ENCODE data around the gene CTNNBL1.

Gene CTNNBL1

GRCh38 chr20:37790900-37791299 is 97.1 kb downstream of the CTNNBL1 start:
- H2BK5ac ChIP-seq (ENCODE audit: low read length): no peak overlapping the region
- H3K23ac ChIP-seq (ENCODE audit: low read length): no peak overlapping the region
- no peak overlapping the region for H3K9ac ChIP-seq (ENCODE audit: low read length)
- H2BK15ac ChIP-seq (replicated peaks; ENCODE audit: low read depth): no peak overlapping the region
- no peak for DNase-seq
- H3K36me3 ChIP-seq (ENCODE audit: control insufficient read depth, insufficient read depth, low read length): peaks cover 2% of the 10 kb centered on the region
- H3K4me3 ChIP-seq (ENCODE audit: low read length): no peak overlapping the region
- H3K4ac ChIP-seq (ENCODE audit: low read depth, low read length): no peak overlapping the region
- no peaks in the 10 kb centered on the region for H3K79me1 ChIP-seq (ENCODE audit: low read length)
- no peak overlapping the region for H3K27ac ChIP-seq (ENCODE audit: low read depth, low read length)
- H3K79me2 ChIP-seq (ENCODE audit: control insufficient read depth, insufficient read depth, low read length): no peaks in the 10 kb centered on the region
- no peak overlapping the region for H2BK120ac ChIP-seq (ENCODE audit: low read depth, low read length)
- H3K27me3 ChIP-seq (ENCODE audit: insufficient read depth, low read length, poor library complexity): no peaks in the 10 kb centered on the region
- no peak overlapping the region for H4K5ac ChIP-seq (ENCODE audit: low read length)
- no peak overlapping the region for H4K8ac ChIP-seq (ENCODE audit: low read depth, low read length)
- WGBS (ENCODE audit: extremely low coverage, insufficient coverage, low lambda C conversion rate): no CpG with 5 or more reads among the region's 1 CpG
- no peak overlapping the region for H3K18ac ChIP-seq (ENCODE audit: low read length)
- H3K56ac ChIP-seq (ENCODE audit: low read length): no peak overlapping the region
- H3K4me2 ChIP-seq (ENCODE audit: low read length): no peak overlapping the region
- no peaks in the 10 kb centered on the region for H3K4me1 ChIP-seq (ENCODE audit: control insufficient read depth, low read depth, low read length)
- H2AK5ac ChIP-seq (ENCODE audit: low read length): no peak overlapping the region

- Histone ChIP-seq H3K36me3 (ENCODE audit: control insufficient read depth, insufficient read depth, low read length) (no peaks in the 10 kb centered on the region), H4K8ac (ENCODE audit: low read depth, low read length) (no peak overlapping the region), H3K4me3 (ENCODE audit: low read length) (no peak overlapping the region), H3K27ac (ENCODE audit: low read depth, low read length) (no peak overlapping the region), H3K4ac (ENCODE audit: low read depth, low read length) (no peak overlapping the region), H3K4me1 (ENCODE audit: control insufficient read depth, low read depth, low read length) (no peaks in the 10 kb centered on the region), H3K18ac (ENCODE audit: low read length) (no peak overlapping the region), H3K56ac (ENCODE audit: low read length) (no peak overlapping the region), H2BK120ac (ENCODE audit: low read depth, low read length) (no peak overlapping the region), H2AK5ac (ENCODE audit: low read length) (no peak overlapping the region), H3K79me1 (ENCODE audit: low read length) (no peaks in the 10 kb centered on the region), H2BK5ac (ENCODE audit: low read length) (no peak overlapping the region), H3K79me2 (ENCODE audit: control insufficient read depth, insufficient read depth, low read length) (no peaks in the 10 kb centered on the region), H3K9ac (ENCODE audit: low read length) (no peak overlapping the region), H3K23ac (ENCODE audit: low read length) (no peak overlapping the region), H3K27me3 (ENCODE audit: insufficient read depth, low read length, poor library complexity) (no peaks in the 10 kb centered on the region), H3K4me2 (ENCODE audit: low read length) (no peak overlapping the region), H2BK15ac (replicated peaks; ENCODE audit: low read depth) (no peak overlapping the region), H4K5ac (ENCODE audit: low read length) (no peak overlapping the region)
- WGBS (ENCODE audit: extremely low coverage, insufficient coverage, low lambda C conversion rate): no CpG with 5 or more reads among the region's 4 CpGs
- DNase-seq: no peak
These were observed 102.3 kb downstream of the CTNNBL1 start for GRCh38 chr20:37796121-37796520.

GRCh38 chr20:37796733-37797132 is 102.9 kb downstream of the CTNNBL1 start:
- DNase-seq: no peak
- Histone ChIP-seq H2AK5ac (ENCODE audit: low read length) (no peak overlapping the region), H3K27ac (ENCODE audit: low read depth, low read length) (no peak overlapping the region), H3K79me2 (ENCODE audit: control insufficient read depth, insufficient read depth, low read length) (no peaks in the 10 kb centered on the region), H2BK15ac (replicated peaks; ENCODE audit: low read depth) (no peak overlapping the region), H2BK5ac (ENCODE audit: low read length) (no peak overlapping the region), H3K4me2 (ENCODE audit: low read length) (no peak overlapping the region), H3K36me3 (ENCODE audit: control insufficient read depth, insufficient read depth, low read length) (no peaks in the 10 kb centered on the region), H3K4me1 (ENCODE audit: control insufficient read depth, low read depth, low read length) (no peaks in the 10 kb centered on the region), H3K4ac (ENCODE audit: low read depth, low read length) (no peak overlapping the region), H4K8ac (ENCODE audit: low read depth, low read length) (no peak overlapping the region), H3K18ac (ENCODE audit: low read length) (no peak overlapping the region), H3K56ac (ENCODE audit: low read length) (no peak overlapping the region), H3K9ac (ENCODE audit: low read length) (no peak overlapping the region), H3K79me1 (ENCODE audit: low read length) (no peaks in the 10 kb centered on the region), H3K27me3 (ENCODE audit: insufficient read depth, low read length, poor library complexity) (no peaks in the 10 kb centered on the region), H4K5ac (ENCODE audit: low read length) (no peak overlapping the region), H2BK120ac (ENCODE audit: low read depth, low read length) (no peak overlapping the region), H3K4me3 (ENCODE audit: low read length) (no peak overlapping the region), H3K23ac (ENCODE audit: low read length) (no peak overlapping the region)
- no CpG with 5 or more reads among the region's 7 CpGs for WGBS (ENCODE audit: extremely low coverage, insufficient coverage, low lambda C conversion rate)

- Histone ChIP-seq H4K8ac (ENCODE audit: low read depth, low read length) (no peak overlapping the region), H3K27ac (ENCODE audit: low read depth, low read length) (no peak overlapping the region), H2BK120ac (ENCODE audit: low read depth, low read length) (no peak overlapping the region), H3K79me2 (ENCODE audit: control insufficient read depth, insufficient read depth, low read length) (no peaks in the 10 kb centered on the region), H3K23ac (ENCODE audit: low read length) (no peak overlapping the region), H2AK5ac (ENCODE audit: low read length) (no peak overlapping the region), H2BK5ac (ENCODE audit: low read length) (no peak overlapping the region), H4K5ac (ENCODE audit: low read length) (no peak overlapping the region), H3K27me3 (ENCODE audit: insufficient read depth, low read length, poor library complexity) (no peaks in the 10 kb centered on the region), H3K4ac (ENCODE audit: low read depth, low read length) (no peak overlapping the region), H3K18ac (ENCODE audit: low read length) (no peak overlapping the region), H3K4me2 (ENCODE audit: low read length) (no peak overlapping the region), H2BK15ac (replicated peaks; ENCODE audit: low read depth) (no peak overlapping the region), H3K56ac (ENCODE audit: low read length) (no peak overlapping the region), H3K4me1 (ENCODE audit: control insufficient read depth, low read depth, low read length) (no peaks in the 10 kb centered on the region), H3K9ac (ENCODE audit: low read length) (no peak overlapping the region), H3K36me3 (ENCODE audit: control insufficient read depth, insufficient read depth, low read length) (no peaks in the 10 kb centered on the region), H3K79me1 (ENCODE audit: low read length) (no peaks in the 10 kb centered on the region), H3K4me3 (ENCODE audit: low read length) (no peak overlapping the region)
- DNase-seq: no peak
- WGBS (ENCODE audit: extremely low coverage, insufficient coverage, low lambda C conversion rate): no CpG with 5 or more reads among the region's 4 CpGs
These were observed 103.9 kb downstream of the CTNNBL1 start for GRCh38 chr20:37797669-37798175.

- H3K18ac ChIP-seq (ENCODE audit: low read length): no peak overlapping the region
- H3K4me3 ChIP-seq (ENCODE audit: low read length): no peak overlapping the region
- H2AK5ac ChIP-seq (ENCODE audit: low read length): no peak overlapping the region
- no peak overlapping the region for H2BK120ac ChIP-seq (ENCODE audit: low read depth, low read length)
- H3K23ac ChIP-seq (ENCODE audit: low read length): no peak overlapping the region
- no peaks in the 10 kb centered on the region for H3K79me1 ChIP-seq (ENCODE audit: low read length)
- H3K4ac ChIP-seq (ENCODE audit: low read depth, low read length): no peak overlapping the region
- H4K8ac ChIP-seq (ENCODE audit: low read depth, low read length): no peak overlapping the region
- H3K56ac ChIP-seq (ENCODE audit: low read length): no peak overlapping the region
- no peaks in the 10 kb centered on the region for H3K36me3 ChIP-seq (ENCODE audit: control insufficient read depth, insufficient read depth, low read length)
- no peak overlapping the region for H2BK5ac ChIP-seq (ENCODE audit: low read length)
- DNase-seq: no peak
- no peaks in the 10 kb centered on the region for H3K79me2 ChIP-seq (ENCODE audit: control insufficient read depth, insufficient read depth, low read length)
- no peak overlapping the region for H3K4me2 ChIP-seq (ENCODE audit: low read length)
- H3K27me3 ChIP-seq (ENCODE audit: insufficient read depth, low read length, poor library complexity): no peaks in the 10 kb centered on the region
- no CpG with 5 or more reads among the region's 2 CpGs for WGBS (ENCODE audit: extremely low coverage, insufficient coverage, low lambda C conversion rate)
- no peak overlapping the region for H2BK15ac ChIP-seq (replicated peaks; ENCODE audit: low read depth)
- no peak overlapping the region for H3K27ac ChIP-seq (ENCODE audit: low read depth, low read length)
- H3K9ac ChIP-seq (ENCODE audit: low read length): no peak overlapping the region
- no peaks in the 10 kb centered on the region for H3K4me1 ChIP-seq (ENCODE audit: control insufficient read depth, low read depth, low read length)
- H4K5ac ChIP-seq (ENCODE audit: low read length): no peak overlapping the region
These were observed 104.5 kb downstream of the CTNNBL1 start for GRCh38 chr20:37798312-37798711.

GRCh38 chr20:37800618-37801017 is 106.8 kb downstream of the CTNNBL1 start:
- Histone ChIP-seq H3K4me2 (ENCODE audit: low read length) (no peak overlapping the region), H3K79me1 (ENCODE audit: low read length) (no peaks in the 10 kb centered on the region)
- WGBS (ENCODE audit: extremely low coverage, insufficient coverage, low lambda C conversion rate): no CpG with 5 or more reads among the region's 4 CpGs

More at GRCh38 chr20:37800618-37801017, 106.8 kb downstream of the CTNNBL1 start:
- DNase-seq: no peak
- Histone ChIP-seq H3K23ac (ENCODE audit: low read length) (no peak overlapping the region), H2BK15ac (replicated peaks; ENCODE audit: low read depth) (no peak overlapping the region), H4K8ac (ENCODE audit: low read depth, low read length) (no peak overlapping the region), H3K18ac (ENCODE audit: low read length) (no peak overlapping the region), H3K56ac (ENCODE audit: low read length) (no peak overlapping the region), H4K5ac (ENCODE audit: low read length) (no peak overlapping the region), H3K36me3 (ENCODE audit: control insufficient read depth, insufficient read depth, low read length) (no peaks in the 10 kb centered on the region), H3K79me2 (ENCODE audit: control insufficient read depth, insufficient read depth, low read length) (no peaks in the 10 kb centered on the region), H2AK5ac (ENCODE audit: low read length) (no peak overlapping the region), H3K4me3 (ENCODE audit: low read length) (no peak overlapping the region), H3K27ac (ENCODE audit: low read depth, low read length) (no peak overlapping the region), H3K27me3 (ENCODE audit: insufficient read depth, low read length, poor library complexity) (no peaks in the 10 kb centered on the region), H3K4ac (ENCODE audit: low read depth, low read length) (no peak overlapping the region), H2BK120ac (ENCODE audit: low read depth, low read length) (no peak overlapping the region), H2BK5ac (ENCODE audit: low read length) (no peak overlapping the region), H3K4me1 (ENCODE audit: control insufficient read depth, low read depth, low read length) (no peaks in the 10 kb centered on the region), H3K9ac (ENCODE audit: low read length) (no peak overlapping the region)
